ENCODE data around the gene MRPL55.

The MRPL55 gene

GRCh38 chr1:228107636-228108035 lies 1.5 kb downstream of the MRPL55 start:
- in situ Hi-C loops (cut with MboI; ENCODE audit: low pct_unique_long_range_greater_than_20kb, low sequenced_read_pairs, unreplicated experiment), result no loop called here
- DNase-seq (ENCODE audit: low spot score), result no peak
- TF ChIP-seq CTCF (IDR thresholded peaks at IDR 0.05; ENCODE audit: extremely low read depth, insufficient read depth, missing control alignments), result no peak

GRCh38 chr1:228106800-228107054 lies 2.4 kb downstream of the MRPL55 start:
- no peak for DNase-seq (ENCODE audit: low spot score)
- no peak for TF ChIP-seq CTCF (IDR thresholded peaks at IDR 0.05; ENCODE audit: extremely low read depth, insufficient read depth, missing control alignments)
- in situ Hi-C loops (cut with MboI; ENCODE audit: low pct_unique_long_range_greater_than_20kb, low sequenced_read_pairs, unreplicated experiment), result no loop called here

GRCh38 chr1:228105996-228106799 lies 2.9 kb downstream of the MRPL55 start:
- DNase-seq (ENCODE audit: low spot score), result no peak
- no peak for TF ChIP-seq CTCF (IDR thresholded peaks at IDR 0.05; ENCODE audit: extremely low read depth, insufficient read depth, missing control alignments)
- in situ Hi-C loops (cut with MboI; ENCODE audit: low pct_unique_long_range_greater_than_20kb, low sequenced_read_pairs, unreplicated experiment), result no loop called here

- DNase-seq (ENCODE audit: low spot score), result no peak
- no peak for TF ChIP-seq CTCF (IDR thresholded peaks at IDR 0.05; ENCODE audit: extremely low read depth, insufficient read depth, missing control alignments)
- in situ Hi-C loops (cut with MboI; ENCODE audit: low pct_unique_long_range_greater_than_20kb, low sequenced_read_pairs, unreplicated experiment), result no loop called here
Measured at GRCh38 chr1:228105270-228105995, 3.7 kb downstream of the MRPL55 start.

GRCh38 chr1:228104526-228105269 lies 4.4 kb downstream of the MRPL55 start:
- no peak for DNase-seq (ENCODE audit: low spot score)
- no peak for TF ChIP-seq CTCF (IDR thresholded peaks at IDR 0.05; ENCODE audit: extremely low read depth, insufficient read depth, missing control alignments)
- in situ Hi-C loops (cut with MboI; ENCODE audit: low pct_unique_long_range_greater_than_20kb, low sequenced_read_pairs, unreplicated experiment), result no loop called here

GRCh38 chr1:228102791-228103620 lies 6.1 kb downstream of the MRPL55 start, which contains the start of gene C1orf35:
Gene C1orf35, minus strand, starts transcription at chr1:228103325. Its CDS starts 98 bp downstream, at chr1:228103227.
- in situ Hi-C loops (cut with MboI; ENCODE audit: low pct_unique_long_range_greater_than_20kb, low sequenced_read_pairs, unreplicated experiment), result no loop called here
- no peak for TF ChIP-seq CTCF (IDR thresholded peaks at IDR 0.05; ENCODE audit: extremely low read depth, insufficient read depth, missing control alignments)
- DNase-seq (ENCODE audit: low spot score), result peak; percentile 99

Data from GM13977 (cell line).